Non-pigmented ciliary epithelial cell (primary cell): ENCODE data around the gene PEX11A.
"Not testable (repeated sequence)": the region's sequence is repeated elsewhere in the genome, so short reads cannot be mapped to it uniquely, and the experiment has no call there.

ENCODE experiments used
- DNase-seq: peaks from one replicate; pipeline ENCODE4 v3.0.0-alpha.2; 2010; ENCODE audit warnings: low read depth

Gene PEX11A

GRCh38 chr15:89690276-89691218, at the start of gene PEX11A, which contains the start of gene WDR93:
Gene PEX11A, minus strand, starts transcription at chr15:89690754. Its CDS starts 122 bp downstream, at chr15:89690632.
Gene WDR93, plus strand, starts transcription at chr15:89690811. Its CDS starts 10,936 bp downstream, at chr15:89701747.
- no peak for DNase-seq

DNA sequence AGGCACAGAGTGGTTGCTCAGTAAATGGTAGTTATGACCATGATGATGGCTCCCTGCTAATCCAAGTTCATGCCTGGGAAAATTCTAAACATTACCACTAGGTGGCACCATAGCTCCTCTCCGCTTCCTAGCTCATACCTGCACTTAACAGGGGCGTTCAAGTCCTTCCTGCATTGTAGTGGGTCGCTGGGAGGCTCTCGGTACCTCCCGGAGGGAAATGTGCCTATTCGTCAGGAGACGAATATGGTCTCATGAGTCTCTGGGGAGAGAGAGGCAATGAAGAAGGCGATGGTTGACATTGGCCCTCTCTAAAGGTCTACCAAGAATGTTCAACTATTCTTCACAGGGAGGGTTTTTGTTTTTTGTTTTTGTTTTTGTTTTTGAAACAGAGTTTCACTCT, 49.6 kb upstream of the PEX11A start:
- peak; percentile 28 for DNase-seq

GRCh38 chr15:89735773-89736172, 45.2 kb upstream of the PEX11A start:
- DNase-seq: no peak

GRCh38 chr15:89732451-89733172, 42.1 kb upstream of the PEX11A start:
- no peak for DNase-seq

GRCh38 chr15:89731275-89731674, 40.7 kb upstream of the PEX11A start:
- no peak for DNase-seq

GRCh38 chr15:89728254-89728653, 37.7 kb upstream of the PEX11A start:
- peak; percentile 19 for DNase-seq

GRCh38 chr15:89725064-89725463, 34.5 kb upstream of the PEX11A start:
- no peak for DNase-seq

- no peak for DNase-seq
Measured at GRCh38 chr15:89724621-89725020, 34.1 kb upstream of the PEX11A start.

GRCh38 chr15:89723031-89723430, 32.5 kb upstream of the PEX11A start:
- no peak for DNase-seq

DNA sequence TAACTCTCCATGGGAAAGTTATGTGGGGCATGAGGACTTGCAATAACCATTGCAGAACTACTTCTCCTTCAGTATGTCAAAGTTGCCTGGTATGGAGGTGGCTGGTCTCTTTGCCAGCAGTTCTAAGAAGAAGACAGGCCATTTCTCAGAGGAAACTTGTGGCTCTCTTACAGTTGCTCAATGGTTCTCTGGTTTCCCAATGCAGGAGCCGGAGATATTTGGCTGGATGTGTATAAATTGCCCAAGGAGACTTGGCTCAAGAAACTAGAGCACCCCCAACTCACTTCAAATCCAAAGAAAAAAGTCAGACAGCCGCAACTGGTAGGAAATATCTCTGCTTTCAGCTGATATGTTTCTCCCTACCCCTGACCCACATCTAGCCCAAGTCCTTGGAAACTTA, 24.2 kb upstream of the PEX11A start:
- DNase-seq: no peak

GRCh38 chr15:89707577-89707976, 17.0 kb upstream of the PEX11A start:
- no peak for DNase-seq

DNA sequence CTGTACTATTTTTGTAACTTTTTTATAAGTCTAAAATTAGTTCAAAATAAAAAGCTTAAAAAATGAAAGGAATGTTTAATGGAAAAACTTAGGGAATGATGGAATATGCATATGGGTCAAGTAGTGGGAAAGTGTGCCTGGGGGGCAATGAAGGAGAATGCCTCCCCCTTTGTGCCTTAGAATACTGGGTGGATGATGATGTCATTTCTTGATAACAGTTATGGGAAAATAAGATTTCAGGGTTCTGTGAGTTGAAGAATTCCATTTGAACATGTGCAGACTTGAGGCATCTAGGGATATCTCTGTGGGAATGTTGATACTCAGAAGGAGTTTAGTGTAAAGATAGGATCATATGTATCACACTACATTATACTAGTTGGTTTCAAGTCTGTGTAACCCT, 13.9 kb upstream of the PEX11A start:
- DNase-seq: no peak

DNA sequence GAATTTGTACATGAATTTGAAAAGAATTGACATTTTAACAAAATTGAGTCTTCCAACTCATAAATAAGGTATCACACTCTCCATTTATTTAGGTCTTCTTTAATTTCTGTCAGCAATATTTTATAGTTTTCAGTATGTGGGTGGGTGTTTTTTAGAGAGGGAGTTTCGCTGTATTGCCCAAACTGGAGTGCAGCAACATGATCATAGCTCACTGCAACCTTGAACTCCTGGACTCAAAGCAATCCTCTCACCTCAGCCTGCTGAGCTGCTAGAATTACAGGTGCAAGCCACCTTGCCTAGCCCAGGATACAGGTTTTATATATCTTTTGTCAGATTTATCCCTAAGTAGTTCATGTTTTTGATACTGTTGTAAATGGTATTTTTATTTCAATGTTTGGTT, 4.6 kb upstream of the PEX11A start:
- DNase-seq: no peak

DNA sequence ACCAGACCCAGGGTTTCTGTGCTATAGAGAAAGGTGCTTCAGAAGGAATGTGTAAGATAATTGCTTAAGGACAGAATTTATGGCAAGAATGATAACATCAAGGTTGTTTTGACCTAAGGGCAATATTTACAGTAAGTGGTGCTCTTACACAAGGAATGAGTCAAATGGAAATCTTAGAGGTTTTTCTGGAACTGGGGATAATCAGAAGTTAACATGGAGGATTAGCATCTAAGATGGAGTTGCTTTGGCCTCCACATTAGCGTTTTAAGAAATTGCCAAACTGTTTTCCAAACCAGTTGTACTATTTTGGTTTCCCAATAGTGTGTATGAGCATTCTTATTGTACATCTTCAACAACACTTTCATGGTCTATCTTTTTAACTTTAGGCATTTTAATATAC, 3.1 kb upstream of the PEX11A start:
- DNase-seq: no peak

DNA sequence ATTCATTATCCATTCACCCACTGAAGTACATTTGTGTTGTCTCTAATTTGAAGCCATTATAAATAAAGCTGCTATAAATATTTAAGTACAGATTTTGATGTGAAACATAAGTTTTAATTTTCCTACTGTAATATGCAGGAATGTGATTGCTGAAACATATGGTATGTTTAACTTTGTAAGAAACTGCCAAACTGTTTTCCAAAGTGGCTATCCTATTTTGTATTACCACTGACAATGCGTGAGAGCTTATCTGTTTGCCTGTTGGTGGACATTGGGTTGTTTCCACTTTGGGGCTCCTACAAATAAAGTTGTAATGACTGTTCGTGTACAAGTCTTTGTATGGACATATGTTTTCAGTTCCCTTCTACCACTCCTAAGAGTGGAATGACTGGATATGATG, 2.5 kb upstream of the PEX11A start:
- no peak for DNase-seq

GRCh38 chr15:89689930-89690275, 651 bp downstream of the PEX11A start:
- DNase-seq: not testable (repeated sequence)

DNA sequence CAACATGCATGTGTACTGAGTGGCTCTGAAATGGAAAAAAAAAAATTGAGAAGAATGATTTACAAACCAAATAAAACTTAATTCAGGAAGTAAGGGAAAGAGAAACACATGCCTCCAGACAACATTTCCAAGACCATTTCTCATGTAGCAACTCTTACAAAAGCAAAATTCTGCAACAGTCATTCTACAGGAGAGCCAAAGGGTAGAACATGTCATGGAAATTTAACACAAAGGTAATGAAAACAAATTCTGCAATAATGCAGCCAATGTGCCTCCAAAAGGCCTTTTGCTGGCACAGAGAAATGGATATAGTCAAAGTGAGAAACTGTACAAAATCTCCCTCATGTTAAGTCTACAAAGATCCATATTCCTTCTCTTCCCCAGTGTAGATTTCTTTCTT, 4.0 kb downstream of the PEX11A start:
- DNase-seq: no peak

- DNase-seq: no peak
Measured at GRCh38 chr15:89685995-89686394, 4.6 kb downstream of the PEX11A start.

- no peak for DNase-seq
Measured at GRCh38 chr15:89681146-89681545, 9.4 kb downstream of the PEX11A start.

- no peak for DNase-seq
Measured at GRCh38 chr15:89680282-89680873, 10.2 kb downstream of the PEX11A start.

DNA sequence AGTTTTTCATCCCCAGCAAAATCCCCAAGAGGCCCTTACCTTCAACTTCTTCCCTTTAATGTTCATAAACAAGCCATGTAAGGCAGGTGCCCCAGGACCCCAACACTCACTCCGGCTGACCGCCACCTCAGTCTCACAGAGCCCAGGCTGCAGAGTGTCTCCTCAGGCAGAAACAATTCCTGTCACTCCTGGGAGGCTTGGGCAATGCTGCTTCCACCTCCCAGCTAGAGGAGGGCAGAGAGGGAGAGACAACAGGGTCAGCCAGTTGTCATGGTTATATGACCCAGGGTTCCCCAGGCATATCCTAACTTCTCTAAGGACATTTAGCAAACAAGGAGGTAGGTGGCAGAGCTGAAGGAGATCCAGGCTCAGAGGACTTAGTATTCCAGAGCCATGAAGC, 11.3 kb downstream of the PEX11A start, which contains the start of gene PLIN1:
Gene PLIN1, minus strand, starts transcription at position 156 of the 400 bp plus-strand sequence. CDS start 1,878 bp downstream, outside the sequence.
- DNase-seq: no peak

DNA sequence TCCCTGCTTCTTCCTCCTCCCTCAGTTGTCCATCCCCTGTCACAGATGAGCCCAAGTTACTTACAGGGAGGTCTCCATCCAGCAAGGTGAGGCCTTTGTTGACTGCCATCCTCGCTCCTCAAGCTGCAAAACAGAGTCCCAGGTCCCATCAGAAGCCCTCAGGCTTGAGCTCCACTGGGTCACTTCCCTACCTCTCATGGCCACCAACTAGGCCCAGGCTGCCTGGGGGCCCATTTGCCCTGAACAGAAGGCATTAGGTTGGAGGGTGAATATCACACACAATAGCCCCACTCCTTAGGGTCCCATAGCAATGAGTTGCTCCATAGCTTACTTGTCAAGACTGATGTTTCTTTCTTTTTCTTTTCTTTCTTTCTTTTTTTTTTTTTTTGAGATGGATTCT, 13.2 kb downstream of the PEX11A start:
- DNase-seq: no peak

DNA sequence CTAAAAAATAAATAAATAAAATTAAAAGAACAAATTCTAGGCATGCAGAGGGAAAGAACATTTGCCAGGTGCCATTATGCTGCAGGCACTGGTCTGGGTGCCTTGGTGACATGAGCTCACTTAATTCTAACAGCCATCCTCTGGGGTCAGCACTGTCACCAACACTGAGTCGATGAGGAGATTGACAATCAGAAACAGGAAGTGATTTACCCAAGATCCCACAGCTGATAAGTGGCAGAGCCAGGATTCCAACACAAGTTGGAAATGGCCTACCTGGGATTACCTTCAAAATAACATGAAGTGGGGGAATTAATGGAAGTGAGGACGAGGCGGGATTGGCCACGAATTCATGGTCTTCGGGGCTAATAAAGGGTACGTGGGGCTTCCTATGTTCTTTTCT, 14.9 kb downstream of the PEX11A start:
- DNase-seq: no peak
